HT-29 (cell line): ENCODE data around the gene ZFPL1. TPM values are rescaled to one million over a fixed set of nuclear protein-coding genes. Genes with fewer than 3 reads are reported as not detected.
A peak's percentile ranks its signal among the peaks of the same experiment; 100 is the strongest.
"Not testable (repeated sequence)": the region's sequence is repeated elsewhere in the genome, so short reads cannot be mapped to it uniquely, and the experiment has no call there.

Source experiments
- DNase-seq: peaks from one replicate; pipeline ENCODE4 v3.0.0-alpha.2; 2015; ENCODE audit warnings: low spot score
- total RNA-seq: library from RNA; depleted of rRNA; stranded (reverse); fragments of >200 nt; shearing (Covaris generic); gene quantifications from 2 replicates; pipeline ENCODE4 v1.2.3, GENCODE V29; 2014

The ZFPL1 gene
- total RNA-seq, 1 experiment from 2014 or later, result 124 TPM

- DNase-seq, result no peak
Observed at GRCh38 chr11:65113839-65114238, 29.8 kb downstream of the ZFPL1 start.

- DNase-seq, result no peak
Observed at GRCh38 chr11:65114538-65115171, 30.6 kb downstream of the ZFPL1 start.

- DNase-seq, result no peak
Observed at GRCh38 chr11:65115361-65116082, 31.5 kb downstream of the ZFPL1 start.

DNA sequence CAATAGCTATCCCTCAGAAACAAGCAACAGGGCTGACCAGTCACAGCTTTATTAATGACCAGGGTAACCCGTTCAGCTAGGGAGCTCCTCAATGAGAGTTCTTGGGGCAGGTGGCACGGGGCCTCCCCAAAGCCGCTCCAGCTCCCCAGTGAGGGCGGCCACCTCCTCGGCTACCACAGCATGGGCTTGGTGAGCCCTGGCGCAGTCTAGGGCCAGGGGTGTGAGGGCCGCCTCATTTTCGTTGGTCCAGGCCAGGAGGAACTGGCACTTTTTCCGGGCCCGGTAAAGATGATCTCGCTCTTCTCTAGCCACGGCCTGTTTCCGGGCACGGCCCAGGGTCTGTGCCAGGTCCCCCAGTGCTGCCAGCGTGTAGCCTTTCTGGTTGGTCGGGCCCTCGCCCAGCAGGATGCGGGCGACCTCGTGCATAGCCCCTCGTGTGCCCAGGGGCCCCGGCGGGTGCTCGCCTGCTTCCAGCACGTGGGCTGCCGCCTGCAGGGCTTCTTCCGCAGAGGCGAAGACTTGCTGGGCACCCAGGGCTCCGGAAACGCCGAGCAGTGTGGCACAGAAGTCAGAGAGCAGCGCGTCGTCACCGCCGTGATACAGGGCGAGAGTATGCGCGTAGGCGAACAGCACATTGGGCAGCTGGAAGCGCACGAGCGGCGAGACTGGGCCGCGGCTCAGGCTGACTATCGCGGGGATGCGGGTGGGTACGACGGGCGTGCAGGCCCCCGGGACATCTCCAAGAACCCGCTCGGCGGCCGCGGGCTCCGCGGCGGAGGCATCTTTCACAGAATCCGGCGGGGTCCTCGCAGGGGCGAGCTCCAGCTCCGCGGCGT, 32.6 kb downstream of the ZFPL1 start:
- DNase-seq, result peak; percentile 65

DNA sequence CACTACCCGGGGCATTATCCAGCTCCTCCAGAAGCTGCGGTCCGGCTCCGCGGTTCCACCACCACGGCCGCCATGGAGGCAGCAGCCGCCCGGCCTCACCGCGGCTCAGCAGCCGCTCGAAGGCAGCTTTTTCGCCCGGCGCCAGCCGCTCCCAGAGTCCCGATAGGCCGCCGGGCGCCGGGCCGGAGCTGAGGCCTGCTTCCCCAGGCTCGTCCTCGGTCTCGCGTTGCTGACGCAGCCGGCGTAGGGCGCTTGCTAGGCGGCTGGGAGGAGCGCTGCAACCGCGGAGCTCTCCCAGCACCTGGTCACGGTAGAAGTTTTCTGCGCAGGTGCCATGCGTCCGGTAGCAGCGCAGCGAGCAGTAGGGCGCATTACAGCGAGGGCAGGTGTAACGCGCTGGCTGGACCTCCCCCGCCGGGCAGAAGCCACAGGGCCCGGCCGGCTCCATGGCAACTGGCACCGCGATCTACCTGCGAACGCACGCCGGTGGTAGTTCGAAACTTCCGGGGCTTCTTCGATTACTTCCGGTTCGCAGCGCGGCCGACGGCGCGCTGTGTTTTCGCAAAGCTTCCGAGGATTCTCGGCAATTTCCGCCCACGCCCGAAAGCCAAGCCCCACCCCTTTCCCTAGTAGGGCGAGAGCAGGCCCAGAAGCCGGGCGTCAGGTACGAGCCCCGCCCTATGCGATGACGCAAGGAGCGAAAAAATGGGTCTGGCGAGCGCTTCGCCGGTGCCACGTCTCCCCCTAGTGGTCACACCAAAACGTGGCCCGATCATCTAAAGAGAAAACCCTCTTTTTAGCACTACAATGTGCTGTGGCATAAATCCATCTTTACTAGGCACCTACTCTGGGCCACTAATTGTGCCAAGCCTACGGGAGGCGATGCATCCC, 33.4 kb downstream of the ZFPL1 start, which contains the start of gene ZNHIT2:
ZNHIT2 (minus strand) TSS at position 496 of the 891 bp plus-strand sequence; CDS start at position 448, 48 bp downstream.
- DNase-seq, result peak; percentile 100

DNA sequence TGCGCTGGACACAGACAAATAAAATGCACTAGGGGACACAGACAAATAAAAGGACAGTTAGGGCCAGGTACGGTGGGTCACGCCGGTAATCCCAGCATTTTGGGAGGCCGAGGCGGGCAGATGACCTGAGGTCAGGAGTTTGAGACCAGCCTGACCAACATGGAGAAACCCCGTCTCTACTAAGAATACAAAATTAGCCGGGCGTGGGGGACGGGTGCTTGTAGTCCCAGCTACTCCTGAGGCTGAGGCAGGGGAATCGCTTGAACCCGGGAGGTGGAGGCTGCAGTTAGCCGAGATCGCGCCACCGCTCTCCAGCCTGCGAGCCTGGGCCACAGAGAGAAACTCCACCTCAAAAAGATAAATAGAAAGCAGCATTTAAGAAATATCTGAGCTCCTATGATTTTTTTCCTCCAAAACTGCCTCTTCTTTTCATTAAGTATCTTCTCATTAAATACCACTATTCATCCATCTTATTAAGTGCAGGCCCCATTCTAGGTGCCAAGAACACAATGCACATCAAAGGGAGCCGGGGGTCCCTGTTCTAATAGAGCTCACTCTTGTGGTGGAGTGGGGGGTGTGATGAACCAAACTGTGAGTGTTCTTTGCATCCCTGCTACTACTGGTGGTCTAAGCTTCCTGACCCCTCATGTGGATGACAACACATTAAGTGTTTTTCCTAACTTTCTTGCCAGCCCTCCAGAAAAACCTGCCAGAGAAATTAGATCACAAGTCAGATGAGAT, 34.2 kb downstream of the ZFPL1 start:
- no peak for DNase-seq

- not testable (repeated sequence) for DNase-seq
Observed at GRCh38 chr11:65118891-65119669, 35.1 kb downstream of the ZFPL1 start.

DNA sequence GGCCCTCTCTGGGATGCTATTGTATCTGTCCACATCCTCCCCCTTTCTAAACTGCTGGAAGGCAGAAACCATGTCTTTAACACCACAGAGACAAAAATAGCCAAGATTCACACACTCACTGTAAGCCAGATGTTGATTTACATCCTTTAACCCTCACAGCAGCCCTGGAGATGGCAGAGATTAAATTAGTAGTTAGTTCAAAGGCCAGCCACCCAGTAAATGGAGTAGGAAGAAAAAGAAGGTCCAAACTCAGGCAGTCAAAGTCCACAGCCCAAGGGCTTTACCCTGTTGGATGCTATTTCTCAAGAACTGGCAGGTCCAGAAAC, 35.6 kb downstream of the ZFPL1 start:
- DNase-seq, result no peak

- DNase-seq, result no peak
Observed at GRCh38 chr11:65120831-65121230, 36.8 kb downstream of the ZFPL1 start.

GRCh38 chr11:65121447-65121864, 37.4 kb downstream of the ZFPL1 start:
- DNase-seq, result peak; percentile 52

DNA sequence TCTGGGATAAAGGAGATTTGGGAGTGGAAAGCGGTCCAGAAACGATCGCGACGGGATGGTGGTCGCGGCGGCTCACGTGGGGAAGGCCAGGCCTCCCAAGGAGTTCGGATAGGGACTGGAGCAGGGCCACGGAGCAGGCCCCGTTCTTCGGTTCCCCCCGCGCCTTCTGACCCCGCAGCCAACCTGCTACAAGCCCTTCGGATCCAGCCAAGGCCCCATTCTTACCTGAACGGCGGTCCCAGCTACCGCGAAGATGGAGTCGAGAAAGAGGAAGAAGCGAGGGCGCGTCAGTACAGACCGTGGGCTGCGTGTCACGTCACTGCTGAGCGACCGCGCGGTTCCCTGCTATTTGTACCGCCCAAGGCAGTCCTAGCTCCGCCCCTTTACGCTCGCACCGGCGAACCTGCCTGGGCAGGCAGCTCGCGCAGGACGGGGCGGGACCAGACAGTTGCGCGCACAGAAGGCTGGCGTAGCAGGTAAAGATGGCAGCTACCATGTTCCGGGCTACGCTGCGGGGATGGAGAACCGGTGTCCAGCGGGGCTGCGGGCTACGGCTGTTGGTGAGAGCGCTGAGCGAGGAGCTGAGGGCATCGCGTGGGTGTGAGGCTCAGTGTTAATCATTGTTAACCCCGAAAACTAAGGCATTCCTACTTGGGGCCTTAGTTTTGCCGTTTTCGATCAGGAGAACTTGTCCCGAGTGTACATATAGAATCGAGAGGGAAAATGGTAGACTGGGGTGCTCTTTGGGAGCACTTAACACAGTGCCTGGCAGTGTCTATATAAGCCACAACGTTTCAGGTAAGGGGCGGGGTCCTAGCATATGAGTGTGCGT, 38.1 kb downstream of the ZFPL1 start, which contains the start of the genes FAU and MRPL49:
FAU (minus strand) TSS at position 270 of the 832 bp plus-strand sequence. CDS start 321 bp downstream, outside the sequence.
MRPL49 (plus strand) TSS at position 457 of the 832 bp plus-strand sequence; CDS start at position 483, 26 bp downstream.
- peak; percentile 99 for DNase-seq

DNA sequence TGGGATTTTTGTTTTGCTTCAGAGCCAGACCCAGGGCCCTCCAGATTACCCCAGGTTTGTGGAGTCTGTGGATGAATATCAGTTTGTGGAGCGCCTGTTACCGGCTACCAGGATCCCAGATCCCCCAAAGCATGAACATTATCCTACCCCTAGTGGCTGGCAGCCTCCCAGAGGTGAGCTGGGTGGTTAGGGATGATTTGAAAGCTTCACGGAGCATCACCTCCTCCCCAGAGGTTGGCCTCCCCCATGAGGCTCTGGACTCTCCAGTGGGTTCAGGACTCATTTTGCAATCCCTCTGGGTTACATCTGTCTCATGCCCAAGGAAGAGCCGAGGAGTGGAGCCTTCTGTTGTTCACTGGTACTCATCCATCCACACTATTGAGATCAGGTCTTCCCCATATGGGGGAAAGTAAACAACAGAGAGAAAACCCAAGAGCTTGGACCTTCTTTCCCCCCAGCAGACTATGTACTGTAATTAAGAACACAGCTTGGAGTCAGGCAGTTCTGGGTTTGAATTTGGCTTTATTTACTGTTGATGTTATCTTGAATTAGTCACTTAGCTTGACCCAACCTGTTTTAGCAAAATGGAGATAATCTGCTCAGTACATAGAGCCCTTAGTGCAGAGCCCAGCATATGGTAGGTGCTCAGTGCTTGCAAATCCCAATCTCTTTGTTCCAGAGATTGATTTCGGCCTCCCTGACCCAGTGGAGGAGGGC, 40.6 kb downstream of the ZFPL1 start:
- DNase-seq, result no peak

DNA sequence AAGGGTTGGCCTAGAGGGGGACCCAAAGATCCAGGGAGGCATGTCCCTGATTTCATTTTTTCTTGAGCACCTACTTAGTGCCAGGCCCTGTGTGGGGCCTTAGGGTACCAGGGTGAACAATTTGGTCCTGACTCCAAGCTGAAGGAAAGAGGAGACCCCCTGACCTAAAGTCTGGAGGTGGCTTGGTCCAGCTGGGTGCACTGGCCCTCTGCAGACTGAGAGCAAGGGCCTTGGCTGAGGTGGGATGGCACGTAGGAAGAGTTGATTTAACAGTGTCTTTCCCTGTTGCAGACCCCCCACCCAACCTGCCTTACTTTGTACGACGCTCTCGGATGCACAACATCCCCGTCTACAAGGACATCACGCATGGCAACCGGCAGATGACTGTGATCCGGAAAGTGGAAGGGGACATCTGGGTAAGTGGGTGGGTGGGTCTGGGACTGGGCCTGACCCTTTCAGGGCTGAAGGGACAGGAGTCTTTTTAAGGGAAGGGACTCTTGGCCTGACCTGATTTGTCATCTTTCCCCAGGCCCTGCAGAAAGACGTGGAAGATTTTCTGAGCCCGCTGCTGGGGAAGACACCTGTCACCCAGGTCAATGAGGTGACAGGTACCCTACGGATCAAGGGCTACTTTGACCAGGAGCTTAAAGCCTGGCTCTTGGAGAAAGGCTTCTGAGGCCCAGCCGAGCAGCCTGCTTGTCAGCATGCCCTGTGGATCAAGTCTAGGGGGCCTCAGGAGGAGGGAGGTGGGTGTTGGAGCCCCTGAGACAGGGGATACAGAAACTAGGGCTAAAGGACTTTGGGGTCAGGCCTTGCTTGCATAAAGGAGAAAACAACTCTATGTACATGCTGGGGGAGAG, 41.4 kb downstream of the ZFPL1 start:
- no peak for DNase-seq

GRCh38 chr11:65126624-65127274, 42.7 kb downstream of the ZFPL1 start:
- DNase-seq, result no peak

DNA sequence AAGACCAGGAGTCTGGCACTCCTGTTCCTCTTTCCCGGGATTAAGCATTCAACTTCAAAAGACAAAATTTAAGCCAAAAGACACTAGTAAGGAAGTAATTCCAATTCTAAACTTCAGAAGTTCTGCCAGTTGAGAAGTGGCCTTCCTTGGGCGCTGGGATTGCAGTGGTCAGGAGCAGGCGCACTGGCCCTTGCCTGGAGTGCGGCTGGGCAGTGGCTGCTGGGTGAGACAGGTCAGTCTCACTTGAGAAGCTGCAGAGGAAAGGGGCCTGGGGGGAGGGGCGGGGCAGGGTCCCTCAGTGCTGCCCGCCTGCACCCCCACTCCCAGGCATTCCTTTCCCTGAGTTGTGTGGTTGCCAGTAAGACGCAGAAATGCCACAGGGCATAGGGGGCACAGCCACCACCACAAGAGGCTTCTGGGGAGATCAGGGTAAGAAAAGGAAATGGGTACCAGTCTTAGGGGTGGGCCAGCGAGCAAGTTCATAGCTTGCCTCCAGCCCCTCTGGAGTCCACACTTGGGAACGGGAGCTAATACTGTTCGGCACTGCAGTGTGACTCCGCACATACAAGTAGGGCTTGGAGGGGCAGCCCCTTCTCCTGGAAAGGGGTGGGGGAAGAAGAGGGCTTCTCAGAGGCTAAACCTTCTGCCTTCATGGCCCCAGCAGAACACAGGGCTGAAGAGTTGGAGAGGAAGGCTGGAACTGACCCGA, 43.6 kb downstream of the ZFPL1 start:
- no peak for DNase-seq
